ENCODE measurements around the gene TRAPPC6A. TPM values are rescaled to one million over a fixed set of nuclear protein-coding genes. Genes with fewer than 3 reads are reported as not detected.

TRAPPC6A gene
- total and polyA plus RNA-seq, 9 of the 15 experiments (the other 6 are each of a cell fraction or from before 2014, with no cell fraction given) = 0.82 to 23.6 (median 11.6) TPM

GRCh38 chr19:45216667-45217066 is 38.6 kb upstream of the TRAPPC6A start:
- Histone ChIP-seq H2AFZ (ENCODE audit: low read depth, low read length) (no peak overlapping the region), H3K27ac (ENCODE audit: extremely low read depth, low read depth, low read length) (no peak overlapping the region), H3K4me3 (no peak overlapping the region), H3K79me2 (ENCODE audit: control insufficient read depth, insufficient read depth, low read length) (no peaks in the 10 kb centered on the region), H3K4me2 (ENCODE audit: insufficient read depth, low read length) (no peak overlapping the region), H4K20me1 (replicated peaks; ENCODE audit: control insufficient read depth, insufficient read depth, low read length) (no peaks in the 10 kb centered on the region), H3K9me3 (replicated peaks; ENCODE audit: control insufficient read depth, insufficient read depth, low read depth, low read length) (no peaks in the 10 kb centered on the region), H3K9ac (ENCODE audit: insufficient read depth in 1 of 2, low read depth in 2 of 2, low read length in 2 of 2) (no peak overlapping the region), H3K36me3 (ENCODE audit: control insufficient read depth, insufficient read depth, low read length) (no peaks in the 10 kb centered on the region; the same call in 2 of the 3 replicates), H3K4me1 (replicated peaks in 1 of 2; ENCODE audit: control insufficient read depth in 2 of 2, insufficient read depth in 2 of 2, low read length in 2 of 2) (peaks cover 11 to 31% of the 10 kb centered on the region in 2 experiments; a peak in 4 of 5 replicates), H3K9me1 (ENCODE audit: control insufficient read depth, insufficient read depth, low read length) (no peaks in the 10 kb centered on the region), H3K27me3 (ENCODE audit: control insufficient read depth in 2 of 2, insufficient read depth in 2 of 2, low read length in 2 of 2) (no peaks in the 10 kb centered on the region)
- POLR2A ChIA-PET = no interaction called here
- BruUV-seq (replicated peaks) = no TSS peak
- CTCF ChIA-PET (ENCODE audit: low intra/inter-chr PET ratio) = no interaction called here
- 59% methylated on average over 6 of the region's 6 CpGs for WGBS (ENCODE audit: insufficient coverage, low coverage, missing lambda C conversion rate)
- no peak for ATAC-seq
- TF ChIP-seq RBM17 (IDR thresholded peaks at IDR 0.05; ENCODE audit: borderline replicate concordance, low read depth, low read length) (no peak), CHD7 (IDR thresholded peaks at IDR 0.05; ENCODE audit: low read depth, low read length) (no peak), MIER1 (IDR thresholded peaks at IDR 0.05; ENCODE audit: low read depth) (no peak), MCM2 (IDR thresholded peaks at IDR 0.05; ENCODE audit: low read depth) (no peak), ZNF77 (CRISPR knock-in tag; IDR thresholded peaks at IDR 0.05) (no peak), PHF20 (IDR thresholded peaks at IDR 0.05; ENCODE audit: partially characterized antibody) (no peak), PTBP1 (IDR thresholded peaks at IDR 0.05; ENCODE audit: low read depth, low read length) (no peak), DNMT1 (IDR thresholded peaks at IDR 0.05) (no peak), ZBTB17 (CRISPR knock-in tag; IDR thresholded peaks at IDR 0.05) (no peak)
- intact Hi-C loops (cut with micrococcal nuclease) (no loop called here), in situ Hi-C loops (cut with MboI) (no loop called here)
- no peak for FAIRE-seq
- no peak for DNase-seq (ENCODE audit: extremely low read depth in 1 of 4, low spot score in 3 of 4)

Measured in K562 (cell line).